Prostate gland (tissue), 2 donors: ENCODE data around the gene GLA. TPM values are rescaled to one million over a fixed set of nuclear protein-coding genes. Genes with fewer than 3 reads are reported as not detected.
A peak's percentile ranks its signal among the peaks of the same experiment; 100 is the strongest.

Source experiments
- DNase-seq: peaks from one replicate; pipeline ENCODE4 v3.0.0-alpha.2; 2019; ENCODE audit warnings: low spot score
- H3K27ac ChIP-seq, 2 donors: fragments of 200-600 bp; sonication (generic); 2 replicates each; pipeline ENCODE4 v1.5.1; 2017 to 2019
- H3K27me3 ChIP-seq: fragments of 200-600 bp; sonication (generic); replicated peaks from 2 replicates; pipeline ENCODE4 v1.5.1; 2019; ENCODE audit not compliant: insufficient read depth
- H3K36me3 ChIP-seq, 2 donors: fragments of 200-600 bp; sonication (generic); 1 replicate in 1 of 2; 2 replicates in 1 of 2; pipeline versions ENCODE4 v1.5.1 to v1.8.1; 2017 to 2019
- H3K4me1 ChIP-seq: fragments of 200-600 bp; sonication (generic); replicated peaks from 2 replicates; pipeline ENCODE4 v1.5.1; 2019
- H3K4me3 ChIP-seq, 2 donors: fragments of 200-600 bp; sonication (generic); 2 replicates each; pipeline ENCODE4 v1.5.1; 2017 to 2019
- H3K9me3 ChIP-seq: fragments of 200-600 bp; sonication (generic); 2 replicates; pipeline ENCODE4 v1.5.1; 2017
- POLR2A ChIP-seq: fragments of 450-650 bp; IDR thresholded peaks from one replicate; pipeline ENCODE4 v1.6.1; 2016; ENCODE audit warnings: antibody characterized with exemption, mild to moderate bottlenecking
- POLR2AphosphoS5 ChIP-seq: sonication (generic); formaldehyde crosslinking; IDR thresholded peaks from one replicate; pipeline ENCODE4 v1.6.1; 2017; ENCODE audit warnings: antibody characterized with exemption
- WGBS: methylation state at CpG from one replicate; pipeline ENCODE4 v1.1.5; 2018; 5-methylcytosine and 5-hydroxymethylcytosine counted together
- intact Hi-C: fragments of 100-400 bp; cut with DNase I; formaldehyde crosslinking; loops from one replicate; pipeline ENCODE4 v1.14.2; 2022
- total RNA-seq, 2 donors: library from RNA; depleted of rRNA; stranded (reverse); fragments of >200 nt; gene quantifications; one replicate each; pipeline ENCODE4 v1.1.0, GENCODE V29; 2016
- TF ChIP-seq, protein P1 (sequence below), 4 experiments: fragments of 200-600 bp in 2 of 4; fragments of 450-650 bp in 2 of 4; sonication (generic) in 2 of 4; IDR thresholded peaks; 1 replicate in 3 of 4; 2 replicates in 1 of 4; pipeline ENCODE4 v1.5.1; 2016 to 2019; ENCODE audit warnings: antibody characterized with exemption in 4 of 4, mild to moderate bottlenecking in 2 of 4, moderate library complexity in 2 of 4

The GLA gene
- total RNA-seq, 2 donors from 2014 or later: 12.6 to 16.4 TPM

DNA sequence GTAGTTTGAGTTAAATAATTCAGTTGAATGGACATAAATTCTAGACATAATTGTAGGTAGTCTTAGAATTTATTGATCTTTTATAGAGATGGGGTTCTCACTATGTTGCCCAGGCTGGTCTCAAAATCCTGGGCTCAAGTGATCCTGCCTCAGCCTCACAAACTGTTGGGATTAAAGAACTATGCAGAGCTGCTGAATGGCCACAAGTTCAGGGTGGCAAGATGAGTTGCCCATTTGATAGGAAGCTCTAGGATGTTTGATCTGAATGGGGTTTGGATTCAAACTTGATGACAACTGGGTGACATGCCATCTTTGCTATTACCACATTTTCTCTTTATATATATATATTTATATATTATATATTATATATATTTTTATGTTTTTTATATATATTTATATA, 13.4 kb downstream of the GLA start:
- no peaks in the 10 kb centered on the region for H3K4me1 ChIP-seq
- H3K27ac ChIP-seq: no peak overlapping the region
- no peak for DNase-seq
- no peaks in the 10 kb centered on the region for H3K36me3 ChIP-seq
- no peak overlapping the region for H3K4me3 ChIP-seq
- TF ChIP-seq POLR2A (no peak), POLR2AphosphoS5 (no peak)
- TF ChIP-seq, protein P1, sequence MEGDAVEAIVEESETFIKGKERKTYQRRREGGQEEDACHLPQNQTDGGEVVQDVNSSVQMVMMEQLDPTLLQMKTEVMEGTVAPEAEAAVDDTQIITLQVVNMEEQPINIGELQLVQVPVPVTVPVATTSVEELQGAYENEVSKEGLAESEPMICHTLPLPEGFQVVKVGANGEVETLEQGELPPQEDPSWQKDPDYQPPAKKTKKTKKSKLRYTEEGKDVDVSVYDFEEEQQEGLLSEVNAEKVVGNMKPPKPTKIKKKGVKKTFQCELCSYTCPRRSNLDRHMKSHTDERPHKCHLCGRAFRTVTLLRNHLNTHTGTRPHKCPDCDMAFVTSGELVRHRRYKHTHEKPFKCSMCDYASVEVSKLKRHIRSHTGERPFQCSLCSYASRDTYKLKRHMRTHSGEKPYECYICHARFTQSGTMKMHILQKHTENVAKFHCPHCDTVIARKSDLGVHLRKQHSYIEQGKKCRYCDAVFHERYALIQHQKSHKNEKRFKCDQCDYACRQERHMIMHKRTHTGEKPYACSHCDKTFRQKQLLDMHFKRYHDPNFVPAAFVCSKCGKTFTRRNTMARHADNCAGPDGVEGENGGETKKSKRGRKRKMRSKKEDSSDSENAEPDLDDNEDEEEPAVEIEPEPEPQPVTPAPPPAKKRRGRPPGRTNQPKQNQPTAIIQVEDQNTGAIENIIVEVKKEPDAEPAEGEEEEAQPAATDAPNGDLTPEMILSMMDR (IDR thresholded peaks at IDR 0.05): no peak
- H3K9me3 ChIP-seq: no peaks in the 10 kb centered on the region
- H3K27me3 ChIP-seq: no peaks in the 10 kb centered on the region
- intact Hi-C loops: no loop called here

GRCh38 chrX:101393530-101394305, 14.0 kb downstream of the GLA start:
- 79% methylated on average over 11 of the region's 11 CpGs for WGBS
- intact Hi-C loops: no loop called here
- Histone ChIP-seq H3K4me3 (no peak overlapping the region), H3K9me3 (no peaks in the 10 kb centered on the region), H3K4me1 (no peaks in the 10 kb centered on the region), H3K27me3 (no peaks in the 10 kb centered on the region), H3K27ac (no peak overlapping the region), H3K36me3 (no peaks in the 10 kb centered on the region)
- DNase-seq: no peak
- TF ChIP-seq POLR2A (no peak), POLR2AphosphoS5 (no peak)
- TF ChIP-seq, protein P1 (IDR thresholded peaks at IDR 0.05): no peak

- Histone ChIP-seq H3K9me3 (no peaks in the 10 kb centered on the region), H3K27ac (no peak overlapping the region), H3K4me3 (peak overlapping the region; percentile 39 to 40), H3K36me3 (no peaks in the 10 kb centered on the region), H3K27me3 (no peaks in the 10 kb centered on the region), H3K4me1 (no peaks in the 10 kb centered on the region)
- no peak for DNase-seq
- intact Hi-C loops: no loop called here
- 35% methylated on average over 6 of the region's 6 CpGs for WGBS
- TF ChIP-seq POLR2AphosphoS5: no peak
Observed at GRCh38 chrX:101391831-101392230, 15.9 kb downstream of the GLA start.

DNA sequence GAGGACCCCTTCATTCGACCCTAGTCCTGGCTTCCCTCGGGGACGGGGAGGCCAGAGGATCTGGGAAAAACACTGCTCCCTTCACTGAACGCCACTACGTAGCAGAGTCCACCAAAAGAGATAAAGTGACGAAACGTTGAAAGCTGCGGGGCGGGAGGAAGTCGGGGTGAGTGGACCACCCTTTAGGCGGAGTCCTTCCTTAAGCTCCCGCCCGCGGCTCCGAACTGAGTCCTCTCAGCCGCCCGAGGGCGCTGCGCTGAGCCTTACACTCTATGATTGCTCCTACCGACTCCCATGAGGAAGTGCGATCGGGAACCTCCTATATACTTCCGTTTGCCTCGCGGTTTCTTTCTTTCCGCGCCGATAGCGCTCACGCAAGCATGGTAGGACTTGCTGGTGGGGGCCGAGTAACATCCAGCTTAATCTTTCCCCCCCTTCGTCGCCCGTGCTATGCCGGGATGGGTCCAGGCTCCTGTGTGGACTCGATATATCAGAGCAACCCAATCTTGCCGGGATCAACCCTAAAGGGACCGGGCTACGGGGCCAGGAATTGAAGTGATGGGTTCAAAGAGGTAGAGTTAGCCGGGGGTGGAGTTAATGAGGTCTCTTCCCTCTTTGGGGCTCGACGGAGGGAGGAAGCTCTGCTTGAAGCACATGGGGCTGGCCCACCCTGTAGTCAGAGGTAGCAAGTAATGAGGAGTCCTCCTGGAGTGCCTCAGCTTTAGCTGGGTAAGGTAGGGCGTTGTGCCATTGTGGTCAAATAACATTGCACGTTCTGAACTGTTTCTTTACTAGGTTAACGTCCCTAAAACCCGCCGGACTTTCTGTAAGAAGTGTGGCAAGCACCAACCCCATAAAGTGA, 16.8 kb downstream of the GLA start, which contains the start of gene RPL36A:
TSS of gene RPL36A (plus strand) at position 348 of the 862 bp plus-strand sequence. CDS start at position 381, 33 bp downstream.
- 1% methylated on average over 33 of the region's 47 CpGs for WGBS
- no peaks in the 10 kb centered on the region for H3K9me3 ChIP-seq
- H3K27me3 ChIP-seq: no peaks in the 10 kb centered on the region
- H3K36me3 ChIP-seq: no peaks in the 10 kb centered on the region
- H3K27ac ChIP-seq: peak within 1 kb of the TSS; percentile 55 to 71
- intact Hi-C loops: no loop called here
- no peaks in the 10 kb centered on the region for H3K4me1 ChIP-seq
- TF ChIP-seq POLR2A (peak; percentile 52), POLR2AphosphoS5 (peak; percentile 91)
- TF ChIP-seq, protein P1 (IDR thresholded peaks at IDR 0.05): peak; percentile 12 to 70 (median 65)
- H3K4me3 ChIP-seq: peak within 1 kb of the TSS; percentile 39 to 40
- DNase-seq: peak; percentile 77

DNA sequence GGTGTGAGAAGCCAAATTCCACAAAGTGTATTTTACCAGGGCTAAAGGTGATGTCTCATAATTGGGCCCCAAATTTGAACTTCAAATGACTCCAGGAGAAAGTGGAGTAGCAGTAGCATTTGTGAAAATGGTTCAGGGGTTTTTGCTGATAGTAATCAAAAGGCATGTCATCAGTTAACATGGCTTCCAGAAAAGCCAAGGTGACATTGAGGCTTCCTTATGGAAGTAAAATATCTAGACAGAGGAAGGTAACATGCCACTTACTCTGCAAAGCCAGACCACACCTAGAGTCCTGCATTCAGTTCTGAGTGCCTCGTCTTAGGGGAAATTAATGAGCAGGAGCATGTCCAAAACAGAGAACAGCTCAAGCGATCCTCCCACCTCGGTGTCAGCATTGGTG, 19.1 kb downstream of the GLA start:
- Histone ChIP-seq H3K36me3 (no peaks in the 10 kb centered on the region), H3K4me3 (no peak overlapping the region), H3K27ac (no peak overlapping the region), H3K9me3 (no peaks in the 10 kb centered on the region), H3K4me1 (no peaks in the 10 kb centered on the region), H3K27me3 (no peaks in the 10 kb centered on the region)
- TF ChIP-seq POLR2A: no peak
- TF ChIP-seq POLR2AphosphoS5: no peak
- TF ChIP-seq, protein P1 (IDR thresholded peaks at IDR 0.05): no peak
- no peak for DNase-seq
- intact Hi-C loops: no loop called here
- WGBS: 82% methylated on average over 2 of the region's 3 CpGs
